ENCODE measurements around the gene ATAD1.
"Not testable (repeated sequence)": the region's sequence is repeated elsewhere in the genome, so short reads cannot be mapped to it uniquely, and the experiment has no call there.

Gene ATAD1

DNA sequence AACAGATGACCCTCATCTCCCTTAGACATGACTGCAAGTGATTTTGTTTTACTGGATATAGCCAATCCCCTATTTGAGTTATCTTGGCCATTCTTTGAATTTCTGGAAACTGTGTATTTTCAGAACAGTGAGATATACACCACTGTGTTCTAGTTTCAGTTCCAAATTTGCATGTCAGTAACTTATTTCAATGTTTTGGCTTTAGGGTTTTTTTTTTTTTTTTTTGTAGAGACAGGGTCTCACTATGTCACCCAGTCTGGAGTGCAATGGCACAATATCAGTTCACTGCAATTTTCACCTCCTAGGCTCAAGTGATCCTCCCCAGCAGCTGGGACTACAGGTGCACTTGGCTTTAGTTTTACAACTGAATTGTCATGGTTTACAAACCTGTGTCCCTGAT, 67.2 kb downstream of the ATAD1 start:
- DNase-seq: no peak

DNA sequence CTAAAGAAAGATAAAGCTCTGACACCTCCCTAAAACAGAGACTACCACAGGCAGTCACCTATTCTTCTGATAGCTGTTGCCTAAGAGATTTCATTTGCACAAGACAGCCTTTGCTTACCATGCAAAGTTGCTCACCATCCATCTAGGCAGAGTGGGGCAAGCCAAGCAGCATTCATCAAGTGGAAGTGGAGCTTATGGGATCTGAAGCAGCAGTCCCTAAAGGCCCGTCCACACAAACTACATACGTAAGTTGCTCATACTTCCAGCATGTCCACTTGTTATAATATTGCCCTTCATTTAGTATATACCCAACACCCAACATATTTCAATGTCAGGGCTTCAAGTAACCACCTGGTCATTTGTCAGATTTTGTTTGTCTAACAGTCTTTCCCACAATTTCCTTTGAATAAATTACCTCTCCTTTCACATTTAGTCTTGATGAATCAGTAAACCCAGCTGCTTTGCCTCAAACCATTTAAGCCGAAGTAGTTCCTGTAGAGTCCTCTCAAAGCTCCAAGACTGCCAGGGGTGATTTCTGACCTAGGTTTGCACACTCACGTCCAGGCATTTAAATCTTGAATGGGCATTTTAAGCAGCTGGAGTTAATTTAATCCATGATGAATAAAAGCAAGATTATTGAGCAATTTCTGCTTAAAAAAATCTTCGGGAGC, 67.9 kb downstream of the ATAD1 start:
- no peak for DNase-seq

DNA sequence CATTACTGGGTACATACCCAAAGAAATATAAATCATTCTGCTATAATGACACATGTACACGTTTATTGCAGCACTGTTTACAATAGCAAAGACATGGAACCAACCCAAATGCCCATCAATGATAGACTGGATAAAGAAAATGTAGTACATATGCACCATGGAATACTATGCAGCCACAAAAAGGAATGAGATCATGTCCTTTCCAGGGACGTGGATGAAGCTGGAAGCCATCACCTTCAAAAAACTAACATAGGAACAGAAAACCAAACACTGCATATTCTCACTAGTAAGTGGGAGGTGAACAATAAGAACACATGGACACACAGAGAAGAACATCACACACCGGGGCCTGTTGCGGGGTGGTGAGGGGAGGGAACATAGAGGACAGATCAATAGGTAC, 69.8 kb downstream of the ATAD1 start:
- DNase-seq: not testable (repeated sequence)

DNA sequence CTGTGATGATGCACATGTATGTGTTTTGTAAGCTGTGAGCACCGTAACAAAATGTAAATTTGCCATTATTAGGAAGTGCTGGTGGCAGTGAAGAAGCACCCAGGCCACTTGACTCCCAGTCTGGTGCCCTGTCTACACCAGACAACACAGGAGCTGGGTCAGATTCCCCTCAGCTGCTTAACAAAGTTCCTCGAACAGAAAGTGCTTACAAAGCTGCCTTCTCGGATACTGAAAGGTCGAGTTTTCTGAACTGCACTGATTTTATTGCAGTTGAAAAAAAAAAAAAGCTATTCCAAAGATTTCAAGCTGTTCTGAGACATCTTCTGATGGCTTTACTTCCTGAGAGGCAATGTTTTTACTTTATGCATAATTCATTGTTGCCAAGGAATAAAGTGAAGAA, 71.1 kb downstream of the ATAD1 start:
- no peak for DNase-seq

DNA sequence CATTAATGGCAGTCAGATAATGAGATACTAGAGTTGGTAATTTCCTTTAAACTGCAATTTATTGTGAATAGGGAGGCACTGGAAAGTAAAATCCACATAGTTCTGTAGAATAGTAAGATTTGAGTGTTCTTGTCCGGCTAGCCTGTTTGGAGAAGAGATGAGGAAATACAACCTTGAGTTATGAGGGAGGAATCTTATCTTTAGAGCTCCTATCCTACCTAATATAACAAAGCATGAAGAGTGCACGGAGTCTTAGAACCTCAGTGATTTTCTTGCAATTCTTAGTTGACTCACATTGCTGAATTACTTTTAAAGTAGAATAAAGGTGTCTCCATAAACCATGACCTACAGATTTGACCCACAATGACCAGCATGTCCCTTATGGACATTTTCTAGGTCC, 73.4 kb downstream of the ATAD1 start:
- no peak for DNase-seq

DNA sequence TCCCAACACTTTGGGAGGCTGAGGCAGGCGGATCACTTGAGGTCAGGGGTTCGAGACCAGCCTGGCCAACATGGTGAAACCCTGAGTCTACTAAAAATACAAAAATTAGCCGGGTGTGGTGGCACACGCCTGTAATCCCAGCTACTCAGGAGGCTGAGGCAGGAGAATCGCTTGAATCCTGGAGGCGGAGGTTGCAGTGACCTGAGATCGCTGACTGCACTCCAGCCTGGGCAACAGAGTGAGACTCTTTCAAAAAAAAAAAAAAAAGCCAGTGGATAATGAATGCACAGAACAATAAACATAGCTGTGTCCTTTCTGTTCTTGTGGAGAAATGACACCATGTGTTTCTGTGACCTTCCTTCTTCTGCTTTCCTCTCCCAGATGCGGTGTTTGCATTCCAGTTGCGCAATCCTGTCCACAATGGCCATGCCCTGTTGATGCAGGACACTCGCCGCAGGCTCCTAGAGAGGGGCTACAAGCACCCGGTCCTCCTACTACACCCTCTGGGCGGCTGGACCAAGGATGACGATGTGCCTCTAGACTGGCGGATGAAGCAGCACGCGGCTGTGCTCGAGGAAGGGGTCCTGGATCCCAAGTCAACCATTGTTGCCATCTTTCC, 74.9 kb downstream of the ATAD1 start:
- not testable (repeated sequence) for DNase-seq

DNA sequence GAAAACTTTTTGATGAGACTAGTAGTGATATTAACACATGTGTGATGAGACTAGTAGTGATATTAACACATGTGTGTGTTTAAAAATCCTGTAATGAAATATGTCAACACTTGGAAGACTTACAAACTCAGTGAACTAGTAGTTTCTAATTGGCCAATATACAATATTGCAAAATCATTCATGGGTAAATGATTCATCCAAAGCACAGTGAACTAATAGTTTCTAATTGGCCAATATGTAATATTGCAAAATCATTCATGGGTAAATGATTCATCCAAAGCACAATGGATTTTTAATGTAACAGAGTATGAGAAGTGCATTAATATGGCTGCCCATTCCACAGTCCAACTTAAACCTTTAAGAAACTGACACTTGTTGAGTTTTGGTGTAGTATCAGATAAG, 77.8 kb downstream of the ATAD1 start:
- DNase-seq: no peak

DNA sequence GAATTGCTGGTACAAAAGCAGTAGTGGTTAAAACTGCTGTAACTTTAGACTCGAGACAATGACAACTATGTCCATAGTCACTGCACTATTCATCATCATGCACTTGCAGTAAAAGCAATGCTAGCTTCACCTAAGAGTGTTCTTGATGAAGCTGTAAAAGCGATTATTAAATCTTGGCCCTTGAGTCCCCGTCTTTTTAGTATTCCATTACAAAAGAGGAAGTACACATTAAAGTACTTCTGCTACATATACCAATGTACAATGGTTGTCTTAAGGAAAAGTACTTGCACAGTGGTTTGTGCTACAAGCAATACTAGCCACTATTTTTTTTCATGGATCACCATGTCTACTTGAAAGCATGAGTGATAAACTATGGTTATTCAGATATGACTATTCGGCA, 78.3 kb downstream of the ATAD1 start:
- no peak for DNase-seq

DNA sequence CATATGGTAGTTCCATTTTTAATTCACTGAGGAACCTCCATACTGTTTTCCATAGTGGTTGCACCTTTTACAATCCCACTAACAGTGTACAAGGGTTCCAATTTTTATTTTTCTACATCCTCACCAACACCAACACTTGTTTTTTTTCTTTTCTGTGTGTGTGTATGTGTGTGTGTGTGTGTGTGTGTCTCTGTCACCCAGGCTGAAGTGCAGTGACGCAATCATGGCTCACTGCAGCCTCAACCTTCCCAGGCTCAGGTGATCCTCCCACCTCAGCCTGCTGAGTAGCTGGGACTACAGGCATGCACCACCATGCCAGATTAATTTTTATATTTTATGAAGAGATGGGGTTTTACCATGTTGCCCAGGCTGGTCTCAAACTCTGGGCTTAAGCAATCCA, 79.8 kb downstream of the ATAD1 start:
- not testable (repeated sequence) for DNase-seq

DNA sequence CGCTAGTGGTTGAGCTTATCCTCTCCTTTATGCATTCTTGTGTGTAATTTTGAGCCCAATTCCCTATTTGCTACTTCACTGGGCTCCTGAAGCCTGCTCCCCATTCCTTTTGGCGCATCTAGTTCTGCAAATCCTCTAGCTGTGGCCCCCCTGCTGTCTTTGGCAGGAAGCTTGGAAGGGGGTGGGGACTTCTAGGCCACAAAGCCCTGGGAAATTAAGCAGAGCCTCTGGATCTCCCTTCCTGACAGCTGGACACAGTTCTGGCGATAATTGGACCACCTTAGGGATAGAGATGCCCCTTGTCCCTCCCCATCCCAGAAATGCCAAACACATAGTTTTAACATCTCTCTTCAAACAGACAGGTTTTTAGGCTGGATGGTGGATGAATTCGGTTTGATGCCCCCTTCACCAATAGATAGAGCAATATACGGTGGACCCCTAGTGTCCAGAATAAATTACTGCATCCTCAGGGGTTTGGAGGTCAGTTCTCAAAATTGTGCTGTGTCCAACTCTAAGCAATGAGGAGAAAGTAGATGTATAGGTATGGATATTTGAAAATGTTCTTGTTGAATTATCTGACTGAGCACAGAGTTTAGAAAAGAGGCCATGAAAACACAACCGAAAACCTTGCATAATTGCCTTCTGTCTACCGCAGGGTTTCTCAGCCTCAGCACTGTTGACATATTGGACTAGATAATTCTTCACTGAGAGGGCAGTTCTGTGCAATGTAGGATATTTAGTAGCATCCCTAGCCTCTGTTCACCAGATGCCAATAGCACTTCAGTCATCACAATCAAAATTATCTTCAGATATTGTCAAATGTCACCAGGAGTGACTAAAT, 82.8 kb downstream of the ATAD1 start:
- DNase-seq: peak; percentile 34

DNA sequence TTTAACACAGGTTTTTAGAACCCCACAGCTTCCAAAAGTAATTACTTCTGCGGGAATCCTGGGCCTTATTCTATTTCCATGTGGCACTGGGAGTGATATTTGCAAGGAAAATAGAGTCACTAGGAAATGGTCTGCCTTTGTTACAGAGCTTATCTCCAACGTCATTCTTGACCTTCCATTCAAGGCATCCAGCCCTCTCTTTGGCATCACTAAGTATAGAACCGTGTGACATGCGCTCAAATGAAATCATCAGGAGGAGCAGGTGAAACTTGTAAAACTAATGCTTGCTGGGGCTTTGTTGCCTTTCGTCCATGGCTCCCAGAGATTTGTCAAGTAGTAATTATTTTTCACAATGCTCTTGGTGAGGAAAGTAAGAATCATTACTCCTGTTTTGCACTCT, 84.9 kb downstream of the ATAD1 start:
- no peak for DNase-seq

DNA sequence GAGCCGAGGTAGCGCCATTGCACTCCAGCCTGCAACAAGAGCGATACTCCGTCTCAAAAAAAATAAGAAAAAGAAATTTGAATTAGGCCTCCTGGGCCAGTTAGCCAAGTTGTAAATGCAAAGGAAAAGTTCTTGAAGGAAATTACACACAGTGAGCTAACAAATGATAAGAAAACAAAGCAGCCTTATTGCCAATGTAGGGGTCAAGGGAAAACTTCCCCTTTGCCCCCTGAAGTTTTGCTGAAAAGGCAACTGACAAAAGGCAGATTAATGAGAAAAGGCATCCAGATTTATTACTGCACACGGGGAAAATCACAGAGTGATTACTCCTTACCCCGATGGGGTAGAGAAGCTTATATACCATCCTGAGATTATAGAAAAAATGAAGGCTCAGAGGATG, 88.1 kb downstream of the ATAD1 start:
- DNase-seq: no peak

DNA sequence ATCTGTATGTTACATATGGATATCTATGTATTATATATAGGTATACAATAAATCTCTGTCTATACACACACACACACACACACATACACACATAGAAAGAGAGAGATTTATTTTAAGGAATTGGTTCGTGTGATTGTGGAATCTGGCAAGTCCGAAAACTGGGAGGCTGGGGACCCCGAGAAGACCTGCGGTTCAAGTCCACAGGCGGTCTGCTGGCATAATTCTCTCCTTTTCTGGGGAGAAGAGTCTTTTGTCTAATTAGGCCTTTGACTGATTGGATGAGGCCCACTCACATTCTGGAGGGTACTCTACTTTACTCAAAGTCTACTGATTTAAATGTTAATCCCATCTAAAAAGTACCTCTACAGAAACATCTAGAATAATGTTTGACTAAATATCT, 93.2 kb downstream of the ATAD1 start:
- DNase-seq: no peak

DNA sequence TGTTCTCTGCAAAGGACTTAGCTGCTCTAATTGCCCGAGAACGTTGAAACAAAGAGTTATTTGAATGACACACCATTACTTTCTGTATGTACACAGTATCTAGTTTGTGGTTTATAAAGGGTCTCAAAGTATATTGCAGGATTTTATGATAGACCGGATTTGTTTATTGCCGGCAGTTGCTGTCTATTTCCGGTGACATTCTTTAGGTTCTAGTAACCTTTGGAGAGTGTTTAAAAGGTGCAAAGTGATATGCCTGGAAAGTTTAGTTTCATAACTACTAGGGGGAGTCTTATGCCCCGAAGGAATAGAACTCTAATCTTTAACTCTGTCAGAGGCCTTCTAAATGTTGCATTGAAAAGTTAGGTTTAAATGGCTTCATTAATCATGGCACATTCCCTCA, 94.5 kb downstream of the ATAD1 start:
- no peak for DNase-seq

DNA sequence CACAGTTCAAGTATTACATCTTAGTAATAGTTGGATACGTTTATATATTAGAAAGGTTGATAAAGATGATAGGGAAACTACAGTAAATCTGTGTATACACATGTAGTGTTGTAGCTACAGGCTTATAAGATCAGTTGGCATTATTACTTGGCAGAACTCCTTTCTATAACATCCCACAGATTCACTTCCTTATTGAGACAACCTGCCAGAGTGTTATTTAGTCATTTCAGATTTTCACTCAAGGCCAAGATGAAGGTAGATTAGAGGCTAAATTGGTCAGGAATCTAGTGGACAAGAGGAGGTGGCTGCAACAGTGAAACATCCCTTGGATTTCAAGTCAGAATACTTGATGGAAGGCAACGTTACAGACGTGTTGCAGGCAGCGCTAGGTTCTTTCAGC, 95.3 kb downstream of the ATAD1 start:
- no peak for DNase-seq

DNA sequence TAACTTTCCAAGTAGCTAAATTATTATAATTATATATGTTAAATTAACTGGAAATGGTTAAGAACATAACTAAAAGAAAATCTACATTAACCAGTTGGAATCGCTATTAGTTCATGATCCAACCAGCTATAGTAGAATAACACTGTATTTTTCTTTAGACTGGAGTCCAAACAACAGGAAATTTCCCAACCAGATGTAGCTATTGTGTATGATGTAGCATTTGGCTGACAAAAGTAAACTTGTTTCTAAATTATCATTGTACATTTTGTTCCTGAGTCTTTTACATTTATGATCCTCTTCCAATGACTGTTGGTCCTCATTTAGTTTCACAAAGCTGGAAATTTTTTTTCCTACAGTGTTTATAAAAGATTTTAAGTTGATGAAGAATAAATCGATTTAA, 96.2 kb downstream of the ATAD1 start:
- DNase-seq: no peak

DNA sequence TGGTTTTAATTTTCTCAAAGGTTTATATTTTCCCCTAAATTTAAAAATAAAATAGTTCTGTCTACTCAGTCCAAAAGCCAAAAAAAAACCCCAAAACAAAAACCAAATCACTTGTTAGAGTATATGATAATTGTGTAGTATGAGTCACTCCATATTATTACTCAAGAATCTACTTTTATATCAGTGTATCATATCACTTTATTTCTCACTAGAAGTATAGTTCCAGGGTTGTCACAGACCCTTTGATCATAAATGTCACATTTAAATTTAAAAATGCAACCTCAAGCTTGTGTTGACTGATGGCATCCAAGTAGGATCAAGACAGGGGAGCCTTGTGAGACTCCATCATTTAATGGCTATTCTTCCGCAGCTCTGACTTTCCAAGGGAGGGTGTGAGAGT, 97.4 kb downstream of the ATAD1 start:
- DNase-seq: no peak

DNA sequence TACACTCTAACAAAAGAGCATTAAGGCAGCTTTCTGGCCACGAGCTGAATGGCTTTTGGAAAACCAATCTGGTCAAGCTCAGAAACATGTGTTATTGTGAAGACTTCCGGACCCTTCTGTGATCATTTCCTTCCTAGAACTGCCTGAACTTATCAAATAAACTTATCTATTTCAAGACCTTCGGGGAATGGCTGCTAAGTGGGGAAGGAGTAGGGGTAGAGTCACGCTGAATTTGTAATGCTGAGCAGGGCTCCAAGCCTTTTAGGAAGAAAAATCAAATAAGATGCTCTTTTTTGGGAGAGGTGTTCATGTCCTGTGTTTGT, 101.7 kb downstream of the ATAD1 start:
- DNase-seq: no peak

DNA sequence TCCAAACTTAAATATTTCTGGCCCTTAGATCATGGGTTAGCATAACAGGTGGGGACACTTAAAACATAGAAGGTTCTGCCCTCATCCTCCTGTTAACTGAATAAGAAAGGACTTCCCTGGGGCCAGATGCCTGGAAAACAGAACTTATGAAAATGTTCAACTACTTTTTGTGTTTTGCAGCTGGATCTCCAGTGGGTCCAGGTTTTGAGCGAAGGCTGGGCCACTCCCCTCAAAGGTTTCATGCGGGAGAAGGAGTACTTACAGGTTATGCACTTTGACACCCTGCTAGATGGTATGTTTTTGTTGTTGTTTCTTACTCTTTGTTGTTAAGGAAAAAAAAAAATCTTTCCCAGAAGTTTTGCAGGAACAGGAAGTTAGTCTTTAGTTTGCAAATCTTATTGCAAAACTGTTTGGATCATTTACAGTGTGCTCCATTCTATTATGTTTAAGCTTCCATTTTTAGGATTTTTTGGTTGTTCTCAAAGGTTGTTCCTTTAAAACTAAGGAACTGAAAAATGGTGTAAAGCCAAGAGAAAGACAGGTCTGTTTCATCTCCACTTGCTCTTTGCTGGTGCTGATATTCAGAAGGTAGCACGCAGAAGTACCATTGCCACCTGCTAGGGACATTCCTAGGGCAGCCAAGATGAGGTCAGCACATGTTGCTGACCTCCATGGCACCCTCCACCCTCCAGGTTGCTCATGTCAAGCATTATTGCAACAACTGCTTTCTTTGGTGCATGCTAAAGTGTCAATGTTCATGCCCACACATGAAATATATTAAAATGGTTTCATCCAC, 102.3 kb downstream of the ATAD1 start:
- DNase-seq: no peak

DNA sequence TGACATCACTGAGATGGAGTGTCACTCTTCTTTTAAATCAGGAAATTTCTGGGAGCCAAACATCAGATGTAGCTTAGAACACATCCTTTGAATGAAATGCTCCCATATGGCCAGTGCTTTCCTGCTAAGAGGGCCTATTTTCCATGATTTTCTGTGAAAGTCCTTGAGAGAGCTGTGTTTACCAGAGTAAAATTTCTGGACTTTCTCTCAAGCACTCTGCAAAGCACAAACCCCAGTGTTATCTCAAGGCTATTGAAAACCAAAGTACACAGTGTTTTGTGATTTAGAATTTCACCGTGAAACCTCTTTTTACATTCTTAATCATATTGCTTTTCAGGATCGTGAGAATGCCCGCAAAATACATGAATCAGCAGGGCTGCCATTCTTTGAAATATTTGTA, 104.3 kb downstream of the ATAD1 start:
- no peak for DNase-seq

DNA sequence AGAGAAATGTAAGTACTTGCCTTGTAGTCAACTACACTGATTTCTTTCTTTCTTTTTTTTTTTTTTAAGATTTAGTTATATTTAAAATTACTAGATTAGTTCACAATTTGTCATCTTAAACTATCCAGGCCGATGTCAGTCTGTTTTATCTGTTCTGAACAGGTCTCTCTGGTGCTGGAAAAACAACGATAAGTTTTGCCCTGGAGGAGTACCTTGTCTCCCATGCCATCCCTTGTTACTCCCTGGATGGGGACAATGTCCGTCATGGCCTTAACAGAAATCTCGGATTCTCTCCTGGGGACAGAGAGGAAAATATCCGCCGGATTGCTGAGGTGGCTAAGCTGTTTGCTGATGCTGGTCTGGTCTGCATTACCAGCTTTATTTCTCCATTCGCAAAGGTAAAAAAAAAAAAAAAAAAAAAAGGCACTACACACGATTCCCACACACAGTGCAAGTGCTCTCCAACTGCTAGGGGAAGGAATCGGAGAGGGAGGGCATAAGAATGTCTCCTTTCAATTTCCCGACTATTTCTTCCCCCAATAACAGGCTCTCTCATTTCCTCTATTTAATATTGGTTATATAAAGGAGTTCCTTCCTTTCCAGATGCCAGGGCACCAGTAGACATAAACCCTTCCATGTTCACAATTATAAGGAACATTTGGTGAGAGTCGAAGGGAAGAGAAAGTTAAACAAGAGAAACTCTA, 105.0 kb downstream of the ATAD1 start:
- no peak for DNase-seq

DNA sequence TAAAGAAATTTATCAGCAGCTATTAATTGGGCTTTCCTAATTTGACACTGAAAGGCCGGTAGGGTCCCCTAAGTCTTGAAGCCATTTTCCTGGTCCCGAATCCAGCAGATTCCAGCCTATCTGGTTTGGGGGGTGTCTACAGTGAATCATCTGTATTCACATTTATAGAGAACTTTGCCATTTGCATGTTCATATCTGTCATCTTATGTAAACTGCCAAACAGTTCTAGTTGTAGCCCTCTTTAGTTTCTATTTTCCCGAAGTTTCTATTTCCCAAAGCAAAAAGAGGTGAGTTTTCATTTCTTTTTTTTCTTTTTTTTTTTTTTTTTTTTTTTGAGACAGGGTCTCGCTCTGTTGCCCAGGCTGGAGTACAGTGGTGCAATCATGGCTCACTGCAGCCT, 110.8 kb downstream of the ATAD1 start:
- no peak for DNase-seq

DNA sequence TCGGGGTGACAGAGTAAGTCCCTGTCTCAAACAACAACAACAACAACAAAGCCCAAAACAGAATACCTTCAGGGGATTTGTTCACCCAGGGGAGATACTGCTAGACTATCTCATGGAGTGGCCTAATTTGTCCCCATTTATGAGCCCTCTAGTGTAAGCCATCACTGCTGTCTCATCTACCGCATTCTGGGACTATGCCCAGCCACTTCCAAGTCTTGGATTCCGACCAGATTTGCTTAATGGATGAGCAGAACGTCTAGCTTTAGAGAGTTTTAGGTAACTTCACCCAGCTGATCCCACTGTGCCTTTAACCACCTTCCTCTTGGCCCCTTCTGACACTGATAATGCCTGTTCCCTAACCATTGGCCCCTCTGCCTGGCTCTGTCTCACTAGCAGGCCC, 111.3 kb downstream of the ATAD1 start:
- no peak for DNase-seq

Measured in COR-L47 (cell line).